ENCODE results near the gene ZC2HC1B.

Gene ZC2HC1B

DNA sequence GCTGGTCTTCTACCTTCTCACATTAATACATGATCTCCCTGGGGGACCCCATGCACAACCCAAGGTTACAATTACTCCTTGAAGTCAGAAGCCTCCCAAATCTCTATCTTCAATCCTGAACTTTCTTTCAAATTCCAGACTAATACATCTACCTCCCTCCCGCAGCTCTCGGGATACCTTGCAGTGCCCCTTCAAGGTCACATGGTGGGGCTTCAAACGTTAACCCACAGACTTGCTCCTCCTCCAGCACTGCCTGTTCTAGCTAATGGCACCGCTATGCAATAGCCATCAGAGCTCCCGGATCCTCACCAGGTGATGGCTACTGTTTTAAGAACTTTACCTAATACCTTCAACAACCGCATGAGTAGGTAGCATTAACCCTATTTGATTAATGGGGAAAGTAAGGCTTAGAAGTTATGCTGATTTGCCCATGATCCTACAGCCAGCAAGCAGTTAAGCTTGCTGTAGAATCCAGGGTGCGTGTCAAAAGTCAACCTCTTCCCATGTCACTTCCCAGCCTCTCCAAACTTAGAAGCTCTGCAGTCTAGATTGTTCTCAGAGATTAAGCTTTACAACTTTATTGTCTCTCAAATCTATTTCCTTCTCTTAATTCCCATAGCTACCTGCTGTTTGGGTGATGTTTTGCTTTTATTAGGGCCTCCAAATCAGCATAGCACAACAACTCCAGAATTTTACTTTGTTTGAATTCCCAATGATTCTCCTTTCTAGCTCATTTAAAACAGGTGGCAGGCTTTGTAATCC is 99.1 kb downstream of the ZC2HC1B start:
- Histone ChIP-seq H4K8ac (ENCODE audit: low read length) (no peak overlapping the region), H2BK12ac (ENCODE audit: low read length in 2 of 2) (no peak overlapping the region), H3K4me1 (ENCODE audit: control insufficient read depth, insufficient read depth, low read depth, low read length) (peaks cover 4% of the 10 kb centered on the region), H3K27ac (ENCODE audit: low read length, poor library complexity, severe bottlenecking) (no peak overlapping the region), H3K18ac (ENCODE audit: low read depth in 1 of 2, low read length in 2 of 2) (no peak overlapping the region), H2AFZ (ENCODE audit: low read depth, low read length) (no peak overlapping the region), H2BK120ac (ENCODE audit: low read depth, low read length) (no peak overlapping the region), H3K4me3 (ENCODE audit: insufficient read depth in 1 of 2, low read depth in 1 of 2, low read length in 2 of 2) (no peak overlapping the region), H2AK5ac (ENCODE audit: low read length, severe bottlenecking) (no peak overlapping the region), H3K79me1 (replicated peaks; ENCODE audit: low read length, poor library complexity, severe bottlenecking) (no peaks in the 10 kb centered on the region), H3K14ac (ENCODE audit: low read length in 2 of 2) (no peak overlapping the region), H3K4me2 (ENCODE audit: low read length, poor library complexity, severe bottlenecking) (no peak overlapping the region), H3K23ac (ENCODE audit: low read length in 2 of 2) (no peak overlapping the region), H2BK5ac (ENCODE audit: low read depth, low read length, poor library complexity, severe bottlenecking) (no peak overlapping the region), H2BK15ac (ENCODE audit: low read depth, poor library complexity, severe bottlenecking) (no peak overlapping the region), H3K9ac (ENCODE audit: low read length) (peak overlapping the region; percentile 47), H4K91ac (ENCODE audit: low read length) (no peak overlapping the region), H3K27me3 (ENCODE audit: control insufficient read depth in 1 of 2, insufficient read depth in 1 of 2, low read length in 2 of 2) (no peaks in the 10 kb centered on the region), H3K4ac (ENCODE audit: low read depth in 1 of 2, low read length in 2 of 2) (no peak overlapping the region), H3K36me3 (ENCODE audit: control insufficient read depth in 1 of 2, insufficient read depth in 2 of 2, low read depth in 1 of 2, low read length in 2 of 2) (peaks cover 8 to 66% of the 10 kb centered on the region in 2 experiments), H3K9me3 (ENCODE audit: control insufficient read depth, low read length) (no peaks in the 10 kb centered on the region)
- WGBS = 50% methylated on average over 6 of the region's 7 CpGs
- DNase-seq = no peak

- no peak overlapping the region for H2BK12ac ChIP-seq (ENCODE audit: low read length in 2 of 2)
- no peak overlapping the region for H4K91ac ChIP-seq (ENCODE audit: low read length)
- no peak overlapping the region for H3K4ac ChIP-seq (ENCODE audit: low read depth in 1 of 2, low read length in 2 of 2)
- no peak overlapping the region for H3K14ac ChIP-seq (ENCODE audit: low read length in 2 of 2)
- no peaks in the 10 kb centered on the region for H3K4me1 ChIP-seq (ENCODE audit: control insufficient read depth, insufficient read depth, low read depth, low read length)
- peak overlapping the region; percentile 12 for H2BK15ac ChIP-seq (ENCODE audit: low read depth, poor library complexity, severe bottlenecking)
- no peaks in the 10 kb centered on the region for H3K9me3 ChIP-seq (ENCODE audit: control insufficient read depth, low read length)
- DNase-seq = peak; percentile 56
- H4K8ac ChIP-seq (ENCODE audit: low read length) = no peak overlapping the region
- no peak overlapping the region for H2AFZ ChIP-seq (ENCODE audit: low read depth, low read length)
- no peak overlapping the region for H2AK5ac ChIP-seq (ENCODE audit: low read length, severe bottlenecking)
- no peak overlapping the region for H2BK5ac ChIP-seq (ENCODE audit: low read depth, low read length, poor library complexity, severe bottlenecking)
- H3K79me1 ChIP-seq (replicated peaks; ENCODE audit: low read length, poor library complexity, severe bottlenecking) = no peaks in the 10 kb centered on the region
- no peaks in the 10 kb centered on the region for H3K27me3 ChIP-seq (ENCODE audit: control insufficient read depth in 1 of 2, insufficient read depth in 1 of 2, low read length in 2 of 2)
- H2BK120ac ChIP-seq (ENCODE audit: low read depth, low read length) = no peak overlapping the region
- no peak overlapping the region for H3K23ac ChIP-seq (ENCODE audit: low read length in 2 of 2)
- H3K36me3 ChIP-seq (ENCODE audit: control insufficient read depth in 1 of 2, insufficient read depth in 2 of 2, low read depth in 1 of 2, low read length in 2 of 2) = peaks cover 8 to 54% of the 10 kb centered on the region in 2 experiments
- no peak overlapping the region for H3K4me3 ChIP-seq (ENCODE audit: insufficient read depth in 1 of 2, low read depth in 1 of 2, low read length in 2 of 2)
- H3K27ac ChIP-seq (ENCODE audit: low read length, poor library complexity, severe bottlenecking) = no peak overlapping the region
- no peak overlapping the region for H3K9ac ChIP-seq (ENCODE audit: low read length)
- H3K18ac ChIP-seq (ENCODE audit: low read depth in 1 of 2, low read length in 2 of 2) = no peak overlapping the region
- 34% methylated on average over 4 of the region's 6 CpGs for WGBS
- no peak overlapping the region for H3K4me2 ChIP-seq (ENCODE audit: low read length, poor library complexity, severe bottlenecking)
Measured at GRCh38 chr6:143964674-143965081, 100.4 kb downstream of the ZC2HC1B start.

GRCh38 chr6:143965503-143966171 is 101.4 kb downstream of the ZC2HC1B start:
- Histone ChIP-seq H3K4ac (ENCODE audit: low read depth in 1 of 2, low read length in 2 of 2) (no peak overlapping the region), H2AFZ (ENCODE audit: low read depth, low read length) (no peak overlapping the region), H3K36me3 (ENCODE audit: control insufficient read depth in 1 of 2, insufficient read depth in 2 of 2, low read depth in 1 of 2, low read length in 2 of 2) (peaks cover 8 to 45% of the 10 kb centered on the region in 2 experiments), H3K18ac (ENCODE audit: low read depth in 1 of 2, low read length in 2 of 2) (peak overlapping the region in 1 of 2 experiments; percentile 19), H3K23ac (ENCODE audit: low read length in 2 of 2) (no peak overlapping the region), H3K27ac (ENCODE audit: low read length, poor library complexity, severe bottlenecking) (no peak overlapping the region), H3K4me1 (ENCODE audit: control insufficient read depth, insufficient read depth, low read depth, low read length) (no peaks in the 10 kb centered on the region), H2BK15ac (ENCODE audit: low read depth, poor library complexity, severe bottlenecking) (no peak overlapping the region), H3K9ac (ENCODE audit: low read length) (no peak overlapping the region), H3K4me3 (ENCODE audit: insufficient read depth in 1 of 2, low read depth in 1 of 2, low read length in 2 of 2) (no peak overlapping the region), H3K14ac (ENCODE audit: low read length in 2 of 2) (no peak overlapping the region), H3K79me1 (replicated peaks; ENCODE audit: low read length, poor library complexity, severe bottlenecking) (no peaks in the 10 kb centered on the region), H3K4me2 (ENCODE audit: low read length, poor library complexity, severe bottlenecking) (no peak overlapping the region), H4K8ac (ENCODE audit: low read length) (no peak overlapping the region), H3K27me3 (ENCODE audit: control insufficient read depth in 1 of 2, insufficient read depth in 1 of 2, low read length in 2 of 2) (no peaks in the 10 kb centered on the region), H3K9me3 (ENCODE audit: control insufficient read depth, low read length) (no peaks in the 10 kb centered on the region), H2AK5ac (ENCODE audit: low read length, severe bottlenecking) (no peak overlapping the region), H2BK5ac (ENCODE audit: low read depth, low read length, poor library complexity, severe bottlenecking) (no peak overlapping the region), H4K91ac (ENCODE audit: low read length) (no peak overlapping the region), H2BK12ac (ENCODE audit: low read length in 2 of 2) (no peak overlapping the region), H2BK120ac (ENCODE audit: low read depth, low read length) (no peak overlapping the region)
- no peak for DNase-seq
- 57% methylated on average over 6 of the region's 6 CpGs for WGBS

DNA sequence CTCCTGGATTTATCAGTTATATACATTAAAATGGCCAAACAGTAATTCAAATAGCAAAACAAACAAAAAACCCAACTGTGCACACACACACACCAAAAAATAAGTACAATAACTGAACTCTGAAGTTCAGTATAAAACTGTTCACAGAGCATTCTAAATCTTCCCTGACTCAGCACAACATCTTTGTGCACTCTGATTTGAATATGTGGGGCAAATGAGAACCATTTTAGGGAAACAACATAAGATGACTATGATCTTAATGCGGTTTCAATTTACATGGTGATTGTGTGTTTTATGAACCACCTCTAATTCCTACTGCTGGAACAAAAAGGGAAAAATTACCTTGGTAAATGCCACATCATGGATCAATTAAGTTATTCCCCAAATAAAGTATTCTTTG is 102.0 kb downstream of the ZC2HC1B start:
- H3K27me3 ChIP-seq (ENCODE audit: control insufficient read depth in 1 of 2, insufficient read depth in 1 of 2, low read length in 2 of 2) = no peaks in the 10 kb centered on the region

More for the DNA sequence above, 102.0 kb downstream of the ZC2HC1B start:
- Histone ChIP-seq H2BK5ac (ENCODE audit: low read depth, low read length, poor library complexity, severe bottlenecking) (no peak overlapping the region), H3K4me2 (ENCODE audit: low read length, poor library complexity, severe bottlenecking) (no peak overlapping the region), H3K79me1 (replicated peaks; ENCODE audit: low read length, poor library complexity, severe bottlenecking) (no peaks in the 10 kb centered on the region), H4K91ac (ENCODE audit: low read length) (no peak overlapping the region), H3K4ac (ENCODE audit: low read depth in 1 of 2, low read length in 2 of 2) (no peak overlapping the region), H2BK15ac (ENCODE audit: low read depth, poor library complexity, severe bottlenecking) (no peak overlapping the region), H2BK12ac (ENCODE audit: low read length in 2 of 2) (no peak overlapping the region), H3K14ac (ENCODE audit: low read length in 2 of 2) (no peak overlapping the region), H3K18ac (ENCODE audit: low read depth in 1 of 2, low read length in 2 of 2) (no peak overlapping the region), H4K8ac (ENCODE audit: low read length) (no peak overlapping the region), H3K4me3 (ENCODE audit: insufficient read depth in 1 of 2, low read depth in 1 of 2, low read length in 2 of 2) (no peak overlapping the region), H2AK5ac (ENCODE audit: low read length, severe bottlenecking) (no peak overlapping the region), H2AFZ (ENCODE audit: low read depth, low read length) (no peak overlapping the region), H2BK120ac (ENCODE audit: low read depth, low read length) (no peak overlapping the region), H3K36me3 (ENCODE audit: control insufficient read depth in 1 of 2, insufficient read depth in 2 of 2, low read depth in 1 of 2, low read length in 2 of 2) (peaks cover 8 to 40% of the 10 kb centered on the region in 2 experiments), H3K9ac (ENCODE audit: low read length) (no peak overlapping the region), H3K4me1 (ENCODE audit: control insufficient read depth, insufficient read depth, low read depth, low read length) (no peaks in the 10 kb centered on the region), H3K23ac (ENCODE audit: low read length in 2 of 2) (no peak overlapping the region), H3K9me3 (ENCODE audit: control insufficient read depth, low read length) (no peaks in the 10 kb centered on the region), H3K27ac (ENCODE audit: low read length, poor library complexity, severe bottlenecking) (no peak overlapping the region)
- no peak for DNase-seq
- 88% methylated on average over 1 of the region's 1 CpG for WGBS

Measured in mesenchymal stem cell (in vitro differentiated cells and primary cell).